GM23338 (cell line): Measurements from ENCODE around the gene PYGB.
"Not testable (repeated sequence)": the region's sequence is repeated elsewhere in the genome, so short reads cannot be mapped to it uniquely, and the experiment has no call there.

Experiments used
- CREB1 ChIP-seq: fragments of 250-450 bp; sonication (Bioruptor Pico); IDR thresholded peaks from 2 replicates; pipeline ENCODE4 v1.5.0; 2020; ENCODE audit warnings: low read depth, mild to moderate bottlenecking, moderate library complexity
- EZH2 ChIP-seq: fragments of 200-600 bp; sonication (generic); IDR thresholded peaks from one replicate; pipeline ENCODE4 v1.8.0; 2017; ENCODE audit warnings: antibody characterized with exemption, mild to moderate bottlenecking, low read depth; ENCODE audit not compliant: unreplicated experiment
- POLR2AphosphoS5 ChIP-seq: IDR thresholded peaks from 2 replicates; pipeline ENCODE4 v1.6.1; 2016; ENCODE audit warnings: antibody characterized with exemption, low read depth
- TF ChIP-seq, protein P1 (sequence below), 2 experiments: fragments of 200-600 bp in 1 of 2; sonication (generic) in 1 of 2; conservative IDR thresholded peaks; 2 replicates each; pipeline versions ENCODE4 v1.5.1 to v1.6.1; 2016 to 2017; ENCODE audit warnings: antibody characterized with exemption in 2 of 2, low read depth in 2 of 2, mild to moderate bottlenecking in 2 of 2, moderate library complexity in 1 of 2

- TF ChIP-seq, protein P1, sequence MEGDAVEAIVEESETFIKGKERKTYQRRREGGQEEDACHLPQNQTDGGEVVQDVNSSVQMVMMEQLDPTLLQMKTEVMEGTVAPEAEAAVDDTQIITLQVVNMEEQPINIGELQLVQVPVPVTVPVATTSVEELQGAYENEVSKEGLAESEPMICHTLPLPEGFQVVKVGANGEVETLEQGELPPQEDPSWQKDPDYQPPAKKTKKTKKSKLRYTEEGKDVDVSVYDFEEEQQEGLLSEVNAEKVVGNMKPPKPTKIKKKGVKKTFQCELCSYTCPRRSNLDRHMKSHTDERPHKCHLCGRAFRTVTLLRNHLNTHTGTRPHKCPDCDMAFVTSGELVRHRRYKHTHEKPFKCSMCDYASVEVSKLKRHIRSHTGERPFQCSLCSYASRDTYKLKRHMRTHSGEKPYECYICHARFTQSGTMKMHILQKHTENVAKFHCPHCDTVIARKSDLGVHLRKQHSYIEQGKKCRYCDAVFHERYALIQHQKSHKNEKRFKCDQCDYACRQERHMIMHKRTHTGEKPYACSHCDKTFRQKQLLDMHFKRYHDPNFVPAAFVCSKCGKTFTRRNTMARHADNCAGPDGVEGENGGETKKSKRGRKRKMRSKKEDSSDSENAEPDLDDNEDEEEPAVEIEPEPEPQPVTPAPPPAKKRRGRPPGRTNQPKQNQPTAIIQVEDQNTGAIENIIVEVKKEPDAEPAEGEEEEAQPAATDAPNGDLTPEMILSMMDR (conservative IDR thresholded peaks at IDR 0.05; ENCODE audit: low read depth in 2 of 2) = not testable (repeated sequence)
- TF ChIP-seq EZH2; CREB1 (CRISPR knock-in tag); POLR2AphosphoS5: not testable (repeated sequence)
Measured at GRCh38 chr20:25241659-25241955, 6.3 kb upstream of the PYGB start.
